ENCODE results near the gene POLR3B. TPM values are rescaled to one million over a fixed set of nuclear protein-coding genes. Genes with fewer than 3 reads are reported as not detected.

The POLR3B gene
- total and polyA plus RNA-seq, 7 donors, result 1.8 to 5.4 (median 4.0) TPM

DNA sequence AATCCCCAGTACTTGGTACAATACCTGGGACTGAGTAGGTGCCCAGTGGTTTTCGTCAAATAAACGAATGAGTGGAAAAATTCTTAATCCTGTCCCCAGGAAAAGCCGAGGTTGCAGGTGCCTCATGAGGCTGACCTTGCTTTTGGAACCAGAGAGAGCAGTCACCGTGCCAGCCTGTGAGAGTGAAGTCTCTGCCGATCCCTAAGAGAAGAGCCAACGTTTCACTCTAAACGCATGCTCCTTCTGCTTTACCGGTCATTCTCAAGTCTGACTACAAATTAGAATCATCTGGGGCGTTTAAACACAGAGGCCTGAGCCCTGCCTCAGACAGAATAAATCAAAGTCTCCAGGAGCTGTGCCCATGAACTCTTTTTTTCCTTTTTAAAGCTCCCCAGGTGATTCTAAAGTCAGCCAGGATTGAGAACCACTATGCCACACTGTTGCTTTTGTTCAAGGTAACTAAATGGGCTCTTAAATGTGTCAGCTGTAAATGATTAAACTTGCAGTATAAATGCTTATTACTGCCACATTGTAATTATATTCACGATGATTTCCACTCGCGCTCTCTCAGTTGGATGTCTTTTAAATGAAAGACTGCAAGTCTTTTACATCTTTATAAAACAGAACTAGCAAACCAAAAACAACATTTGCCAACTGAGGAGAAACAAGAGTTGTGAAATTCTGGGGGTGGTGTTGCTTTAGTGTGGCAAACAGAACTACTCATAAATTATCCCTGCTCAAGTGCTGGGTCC is 28.1 kb upstream of the POLR3B start:
- H3K27me3 ChIP-seq, result no peaks in the 10 kb centered on the region
- DNase-seq, result no peak

DNA sequence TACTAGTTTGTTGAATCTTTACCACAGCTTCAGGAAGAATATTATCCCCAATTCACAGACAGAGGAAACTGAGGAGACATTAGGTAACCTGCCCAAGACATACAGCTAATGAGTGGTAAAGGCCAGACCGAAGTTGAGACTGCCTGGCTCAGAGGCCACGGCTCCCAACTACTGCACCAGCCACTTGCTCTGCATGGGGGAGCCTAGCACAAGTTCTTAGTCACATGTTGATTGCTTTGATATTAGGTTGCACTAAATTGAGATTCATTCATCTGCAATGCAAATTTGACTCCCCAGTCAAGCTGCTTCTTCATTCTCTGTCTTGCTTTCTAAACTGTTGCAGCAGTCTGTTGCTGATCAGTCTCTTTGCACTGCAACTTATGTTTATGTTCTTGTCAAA is 25.9 kb upstream of the POLR3B start:
- H3K27me3 ChIP-seq, result no peaks in the 10 kb centered on the region
- no peak for DNase-seq
- intact Hi-C loops (cut with DNase I), result no loop called here
- H3K4me3 ChIP-seq, result no peak overlapping the region
- WGBS, 2 donors, result 90 to 91% methylated on average over 2 of the region's 2 CpGs
- H3K9me3 ChIP-seq, result no peaks in the 10 kb centered on the region
- peaks cover 2 to 75% (median 6%) of the 10 kb centered on the region in 4 donors for H3K36me3 ChIP-seq
- no peak for TF ChIP-seq POLR2AphosphoS5 (IDR thresholded peaks at IDR 0.05)
- H3K4me1 ChIP-seq, result peaks cover 0 to 11% (median 7%) of the 10 kb centered on the region in 4 donors
- no peak overlapping the region for H3K27ac ChIP-seq

More for the DNA sequence above, 28.1 kb upstream of the POLR3B start:
- intact Hi-C loops (cut with DNase I), result no loop called here
- peaks cover 10 to 82% (median 19%) of the 10 kb centered on the region in 4 donors for H3K36me3 ChIP-seq
- no peak for TF ChIP-seq EP300 (IDR thresholded peaks at IDR 0.05)
- no peak for TF ChIP-seq POLR2AphosphoS5 (IDR thresholded peaks at IDR 0.05)
- TF ChIP-seq, protein P1, sequence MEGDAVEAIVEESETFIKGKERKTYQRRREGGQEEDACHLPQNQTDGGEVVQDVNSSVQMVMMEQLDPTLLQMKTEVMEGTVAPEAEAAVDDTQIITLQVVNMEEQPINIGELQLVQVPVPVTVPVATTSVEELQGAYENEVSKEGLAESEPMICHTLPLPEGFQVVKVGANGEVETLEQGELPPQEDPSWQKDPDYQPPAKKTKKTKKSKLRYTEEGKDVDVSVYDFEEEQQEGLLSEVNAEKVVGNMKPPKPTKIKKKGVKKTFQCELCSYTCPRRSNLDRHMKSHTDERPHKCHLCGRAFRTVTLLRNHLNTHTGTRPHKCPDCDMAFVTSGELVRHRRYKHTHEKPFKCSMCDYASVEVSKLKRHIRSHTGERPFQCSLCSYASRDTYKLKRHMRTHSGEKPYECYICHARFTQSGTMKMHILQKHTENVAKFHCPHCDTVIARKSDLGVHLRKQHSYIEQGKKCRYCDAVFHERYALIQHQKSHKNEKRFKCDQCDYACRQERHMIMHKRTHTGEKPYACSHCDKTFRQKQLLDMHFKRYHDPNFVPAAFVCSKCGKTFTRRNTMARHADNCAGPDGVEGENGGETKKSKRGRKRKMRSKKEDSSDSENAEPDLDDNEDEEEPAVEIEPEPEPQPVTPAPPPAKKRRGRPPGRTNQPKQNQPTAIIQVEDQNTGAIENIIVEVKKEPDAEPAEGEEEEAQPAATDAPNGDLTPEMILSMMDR (IDR thresholded peaks at IDR 0.05), result no peak
- TF ChIP-seq POLR2A (IDR thresholded peaks at IDR 0.05), result no peak
- 22 to 69% methylated on average over 12 of the region's 12 CpGs for WGBS, 2 donors
- no peak overlapping the region for H3K27ac ChIP-seq
- no peaks in the 10 kb centered on the region for H3K9me3 ChIP-seq
- peaks cover 0 to 11% (median 7%) of the 10 kb centered on the region in 4 donors for H3K4me1 ChIP-seq
- H3K4me3 ChIP-seq, result no peak overlapping the region

DNA sequence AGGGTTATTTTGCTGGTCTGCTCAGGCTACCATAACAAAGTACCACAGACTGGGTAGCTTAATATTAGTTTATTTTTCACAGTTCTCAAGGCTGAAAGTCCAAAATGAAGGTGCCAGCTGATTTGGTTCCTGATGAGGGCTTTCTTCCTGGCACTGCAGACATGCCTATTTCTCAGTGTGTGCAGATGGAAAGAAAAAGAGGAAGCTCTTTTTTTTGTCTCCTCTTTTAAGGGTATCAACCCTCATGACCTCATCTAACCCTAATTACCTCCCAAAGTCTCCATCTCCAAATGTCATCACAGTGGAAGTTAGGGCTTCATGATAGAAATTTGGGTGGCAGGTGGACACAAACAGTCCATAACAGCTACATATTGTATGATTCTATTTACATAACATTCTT is 25.0 kb upstream of the POLR3B start:
- H3K4me1 ChIP-seq, result peaks cover 0 to 11% (median 7%) of the 10 kb centered on the region in 4 donors
- no peaks in the 10 kb centered on the region for H3K9me3 ChIP-seq
- TF ChIP-seq POLR2A (IDR thresholded peaks at IDR 0.05), result no peak
- TF ChIP-seq POLR2AphosphoS5 (IDR thresholded peaks at IDR 0.05), result no peak
- TF ChIP-seq EP300 (IDR thresholded peaks at IDR 0.05), result no peak
- TF ChIP-seq, protein P1 (IDR thresholded peaks at IDR 0.05), result no peak
- intact Hi-C loops (cut with DNase I), result no loop called here
- H3K4me3 ChIP-seq, result no peak overlapping the region
- H3K27ac ChIP-seq, result no peak overlapping the region
- H3K27me3 ChIP-seq, result no peaks in the 10 kb centered on the region
- DNase-seq, result no peak
- peaks cover 0 to 81% (median 5%) of the 10 kb centered on the region in 4 donors for H3K36me3 ChIP-seq

DNA sequence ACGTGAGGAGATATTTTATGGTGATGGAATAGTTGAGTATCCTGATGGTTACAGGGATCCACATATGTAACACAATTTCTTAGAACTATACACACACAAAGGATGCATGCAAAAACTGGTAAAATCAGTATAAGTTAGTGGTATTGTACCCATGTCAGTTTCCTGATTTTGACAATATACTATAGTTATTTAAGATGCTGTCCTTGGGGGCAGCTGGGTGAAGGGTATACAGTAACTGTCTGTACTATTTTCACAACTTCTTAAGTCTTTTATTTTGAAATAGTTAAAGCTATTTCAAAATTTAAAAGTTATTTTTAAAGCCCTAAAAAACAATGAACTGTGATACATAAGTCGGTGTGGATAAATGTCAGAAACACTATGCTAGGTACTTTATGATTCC is 24.5 kb upstream of the POLR3B start:
- WGBS, 2 donors, result 75 to 93% methylated on average over 2 of the region's 2 CpGs
- TF ChIP-seq, protein P1 (IDR thresholded peaks at IDR 0.05), result no peak
- TF ChIP-seq POLR2AphosphoS5 (IDR thresholded peaks at IDR 0.05) (no peak), POLR2A (IDR thresholded peaks at IDR 0.05) (no peak), EP300 (IDR thresholded peaks at IDR 0.05) (no peak)
- no peak overlapping the region for H3K27ac ChIP-seq
- H3K9me3 ChIP-seq, result no peaks in the 10 kb centered on the region
- no peak for DNase-seq
- intact Hi-C loops (cut with DNase I), result no loop called here
- peaks cover 0 to 11% (median 7%) of the 10 kb centered on the region in 4 donors for H3K4me1 ChIP-seq
- no peak overlapping the region for H3K4me3 ChIP-seq
- H3K36me3 ChIP-seq, result peaks cover 0 to 84% (median 5%) of the 10 kb centered on the region in 4 donors
- H3K27me3 ChIP-seq, result no peaks in the 10 kb centered on the region

DNA sequence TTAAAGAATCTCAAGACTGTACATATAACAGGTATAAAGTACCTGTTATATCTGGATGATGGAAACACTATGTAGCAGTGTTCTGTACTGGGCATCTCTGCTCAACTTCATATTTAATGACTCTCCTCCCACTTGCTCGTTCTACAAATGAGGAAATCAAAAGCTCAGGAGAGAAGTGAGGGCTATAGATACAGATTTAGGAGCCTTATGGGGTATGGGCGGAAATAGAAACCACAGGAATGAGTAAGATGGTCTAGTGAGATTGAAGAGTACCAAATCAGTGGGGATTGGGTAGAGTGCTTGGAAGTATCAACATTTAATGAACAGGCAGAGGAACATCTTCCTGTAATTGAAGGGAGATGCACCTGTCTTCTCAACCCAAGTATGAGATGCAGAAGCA is 23.8 kb upstream of the POLR3B start:
- Histone ChIP-seq H3K27me3 (no peaks in the 10 kb centered on the region), H3K4me3 (no peak overlapping the region), H3K4me1 (peaks cover 0 to 11% (median 6%) of the 10 kb centered on the region in 4 donors), H3K36me3 (peaks cover 0 to 86% (median 5%) of the 10 kb centered on the region in 4 donors), H3K9me3 (no peaks in the 10 kb centered on the region), H3K27ac (no peak overlapping the region)
- intact Hi-C loops (cut with DNase I), result no loop called here
- TF ChIP-seq POLR2A (IDR thresholded peaks at IDR 0.05) (no peak), POLR2AphosphoS5 (IDR thresholded peaks at IDR 0.05) (no peak), EP300 (IDR thresholded peaks at IDR 0.05) (no peak)
- TF ChIP-seq, protein P1 (IDR thresholded peaks at IDR 0.05), result no peak
- WGBS, 2 donors, result 82 to 86% methylated on average over 2 of the region's 2 CpGs
- no peak for DNase-seq
